ENCODE data around the gene TIMM23B.
"Not testable (repeated sequence)": the region's sequence is repeated elsewhere in the genome, so short reads cannot be mapped to it uniquely, and the experiment has no call there.

- TF ChIP-seq CTCF (IDR thresholded peaks at IDR 0.05); ZFX (IDR thresholded peaks at IDR 0.05; ENCODE audit: borderline replicate concordance): not testable (repeated sequence)
These were observed 10.6 kb upstream of the TIMM23B start for GRCh38 chr10:49931276-49931675.
